NT2/D1 (cell line): Measurements from ENCODE around the gene PACS1.

ENCODE experiments used
- SUZ12 ChIP-seq: IDR thresholded peaks from 2 replicates; pipeline ENCODE4 v1.6.1; 2011; ENCODE audit not compliant: insufficient read length, insufficient read depth; ENCODE audit errors: extremely low read depth
- YY1 ChIP-seq: IDR thresholded peaks from 2 replicates; pipeline ENCODE4 v1.6.1; 2011; ENCODE audit not compliant: insufficient read length, insufficient read depth
- ZNF274 ChIP-seq: IDR thresholded peaks from 2 replicates; pipeline ENCODE4 v1.6.1; 2011; ENCODE audit warnings: mild to moderate bottlenecking, low read depth, low read length

- TF ChIP-seq SUZ12 (no peak), YY1 (peak; percentile 56), ZNF274 (no peak)
Observed at GRCh38 chr11:66051766-66052663, 18.1 kb upstream of the PACS1 start, which contains the start of gene SF3B2.
